Astrocyte of the cerebellum (primary cell): ENCODE results near the gene TMEM176B.

ENCODE experiments used
- DNase-seq: peaks from one replicate; pipeline ENCODE4 v3.0.0-alpha.2; 2011; ENCODE audit warnings: low read depth
- H3K4me3 ChIP-seq: 2 replicates; pipeline ENCODE4 v1.5.1; 2011; ENCODE audit warnings: mild to moderate bottlenecking, low read depth, low read length, moderate library complexity
- CTCF ChIP-seq: IDR thresholded peaks from 2 replicates; pipeline ENCODE4 v1.5.1; 2012; ENCODE audit warnings: low read length, low read depth, moderate library complexity, mild to moderate bottlenecking; ENCODE audit errors: missing control alignments
- in situ Hi-C: cut with HindIII; loops from 2 replicates; pipeline ENCODE4 v1.10.0; 2017; ENCODE audit warnings: low sequenced_read_pairs

The TMEM176B gene

GRCh38 chr7:150831851-150832250, 31.7 kb upstream of the TMEM176B start:
- no peak for DNase-seq
- H3K4me3 ChIP-seq = no peak overlapping the region
- in situ Hi-C loops = no loop called here
- TF ChIP-seq CTCF = no peak

- in situ Hi-C loops = no loop called here
- no peak for DNase-seq
- TF ChIP-seq CTCF = no peak
- H3K4me3 ChIP-seq = no peak overlapping the region
Measured at GRCh38 chr7:150830937-150831336, 30.8 kb upstream of the TMEM176B start.

GRCh38 chr7:150829426-150829825, 29.3 kb upstream of the TMEM176B start:
- DNase-seq = no peak
- H3K4me3 ChIP-seq = no peak overlapping the region
- no peak for TF ChIP-seq CTCF
- in situ Hi-C loops = no loop called here

GRCh38 chr7:150828384-150828783, 28.2 kb upstream of the TMEM176B start:
- no peak overlapping the region for H3K4me3 ChIP-seq
- in situ Hi-C loops = no loop called here
- no peak for DNase-seq
- no peak for TF ChIP-seq CTCF

GRCh38 chr7:150826061-150826849, 26.1 kb upstream of the TMEM176B start:
- TF ChIP-seq CTCF = no peak
- H3K4me3 ChIP-seq = no peak overlapping the region
- no peak for DNase-seq
- in situ Hi-C loops = no loop called here

GRCh38 chr7:150824379-150825177, 24.4 kb upstream of the TMEM176B start:
- in situ Hi-C loops = no loop called here
- no peak overlapping the region for H3K4me3 ChIP-seq
- no peak for DNase-seq
- no peak for TF ChIP-seq CTCF
